Nephron (organoid): ENCODE results near the gene STK40.

Experiments
- H3K27ac Mint-ChIP-seq, 3 experiments: 2 replicates each; pipeline ENCODE4 v1.8.0; 2020; ENCODE audit warnings: mixed read lengths in 3 of 3, mild to moderate bottlenecking in 2 of 3, moderate library complexity in 1 of 3
- H3K27me3 Mint-ChIP-seq: 2 replicates; pipeline ENCODE4 v1.8.0; 2021; ENCODE audit warnings: low read depth, mild to moderate bottlenecking, moderate library complexity, mixed read lengths
- H3K36me3 Mint-ChIP-seq: 2 replicates; pipeline ENCODE4 v1.8.0; 2020; ENCODE audit warnings: low read depth, mixed read lengths
- H3K4me1 Mint-ChIP-seq: 2 replicates; pipeline ENCODE4 v1.8.0; 2020; ENCODE audit warnings: mixed read lengths
- H3K4me3 Mint-ChIP-seq, 3 experiments: 2 replicates each; pipeline ENCODE4 v1.8.0; 2020; ENCODE audit warnings: mild to moderate bottlenecking in 3 of 3, mixed read lengths in 3 of 3, moderate library complexity in 2 of 3
- H3K9me3 Mint-ChIP-seq: 2 replicates; pipeline ENCODE4 v1.8.0; 2020; ENCODE audit warnings: mixed read lengths
- TF ChIP-seq, protein P1 (sequence below), 3 experiments: fragments of 200-600 bp; sonication (generic); IDR thresholded peaks; one replicate each; pipeline ENCODE4 v1.5.0; 2021; ENCODE audit warnings: antibody characterized with exemption in 3 of 3; ENCODE audit not compliant: unreplicated experiment in 3 of 3

Gene STK40

DNA sequence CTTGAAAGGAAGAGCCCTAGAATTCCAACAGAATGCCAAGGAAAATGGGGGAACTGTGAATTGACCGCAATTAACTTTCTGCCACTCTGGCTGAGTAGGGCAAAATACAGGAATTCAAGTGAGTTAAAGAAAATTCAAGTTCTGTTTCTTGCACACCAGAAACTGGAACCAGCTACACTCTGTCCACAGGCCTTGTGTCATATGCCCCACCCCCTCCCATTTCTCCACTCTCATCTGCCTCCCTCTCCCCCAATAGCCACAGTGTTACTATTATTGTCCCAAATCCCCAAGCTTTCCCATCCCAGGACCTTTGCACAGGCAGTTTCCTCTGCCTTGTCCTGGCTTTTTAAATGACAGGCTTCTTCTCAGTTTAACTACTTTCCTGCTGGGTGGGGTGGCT, 4.3 kb upstream of the STK40 start:
- H3K36me3 Mint-ChIP-seq = peaks cover 27% of the 10 kb centered on the region
- H3K27ac Mint-ChIP-seq = peak overlapping the region in 2 of 3 experiments; percentile 5 to 35
- no peaks in the 10 kb centered on the region for H3K27me3 Mint-ChIP-seq
- TF ChIP-seq, protein P1, sequence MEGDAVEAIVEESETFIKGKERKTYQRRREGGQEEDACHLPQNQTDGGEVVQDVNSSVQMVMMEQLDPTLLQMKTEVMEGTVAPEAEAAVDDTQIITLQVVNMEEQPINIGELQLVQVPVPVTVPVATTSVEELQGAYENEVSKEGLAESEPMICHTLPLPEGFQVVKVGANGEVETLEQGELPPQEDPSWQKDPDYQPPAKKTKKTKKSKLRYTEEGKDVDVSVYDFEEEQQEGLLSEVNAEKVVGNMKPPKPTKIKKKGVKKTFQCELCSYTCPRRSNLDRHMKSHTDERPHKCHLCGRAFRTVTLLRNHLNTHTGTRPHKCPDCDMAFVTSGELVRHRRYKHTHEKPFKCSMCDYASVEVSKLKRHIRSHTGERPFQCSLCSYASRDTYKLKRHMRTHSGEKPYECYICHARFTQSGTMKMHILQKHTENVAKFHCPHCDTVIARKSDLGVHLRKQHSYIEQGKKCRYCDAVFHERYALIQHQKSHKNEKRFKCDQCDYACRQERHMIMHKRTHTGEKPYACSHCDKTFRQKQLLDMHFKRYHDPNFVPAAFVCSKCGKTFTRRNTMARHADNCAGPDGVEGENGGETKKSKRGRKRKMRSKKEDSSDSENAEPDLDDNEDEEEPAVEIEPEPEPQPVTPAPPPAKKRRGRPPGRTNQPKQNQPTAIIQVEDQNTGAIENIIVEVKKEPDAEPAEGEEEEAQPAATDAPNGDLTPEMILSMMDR (IDR thresholded peaks at IDR 0.05; ENCODE audit: unreplicated experiment in 3 of 3) = no peak
- H3K4me1 Mint-ChIP-seq = peaks cover 36% of the 10 kb centered on the region
- H3K4me3 Mint-ChIP-seq = no peak overlapping the region
- H3K9me3 Mint-ChIP-seq = no peaks in the 10 kb centered on the region

DNA sequence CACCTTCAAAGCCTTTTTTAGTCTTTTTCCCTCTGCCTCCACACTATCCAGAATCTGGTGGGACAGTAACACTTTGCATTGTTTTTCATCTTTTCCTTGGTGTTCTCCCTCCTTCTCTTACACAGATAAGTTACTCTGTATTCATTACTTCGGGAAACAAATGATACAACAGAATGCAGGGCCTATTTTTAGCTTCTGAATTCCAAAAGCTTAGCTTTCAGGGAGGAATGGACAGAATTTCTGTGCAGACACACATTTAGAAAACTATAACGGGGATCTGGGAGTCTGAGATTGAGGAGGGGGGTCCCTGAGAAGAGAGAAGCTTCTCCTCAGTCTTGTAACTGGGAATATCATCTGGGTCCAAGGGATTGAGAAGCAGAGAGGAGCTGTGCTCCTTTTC, 3.5 kb upstream of the STK40 start:
- Mint-ChIP-seq H3K4me3 (peak overlapping the region in 2 of 3 experiments; percentile 6 to 20), H3K27ac (peak overlapping the region in 2 of 3 experiments; percentile 35 to 55), H3K4me1 (peaks cover 43% of the 10 kb centered on the region), H3K36me3 (peaks cover 27% of the 10 kb centered on the region), H3K9me3 (no peaks in the 10 kb centered on the region), H3K27me3 (no peaks in the 10 kb centered on the region)
- TF ChIP-seq, protein P1 (IDR thresholded peaks at IDR 0.05; ENCODE audit: unreplicated experiment in 3 of 3) = no peak

DNA sequence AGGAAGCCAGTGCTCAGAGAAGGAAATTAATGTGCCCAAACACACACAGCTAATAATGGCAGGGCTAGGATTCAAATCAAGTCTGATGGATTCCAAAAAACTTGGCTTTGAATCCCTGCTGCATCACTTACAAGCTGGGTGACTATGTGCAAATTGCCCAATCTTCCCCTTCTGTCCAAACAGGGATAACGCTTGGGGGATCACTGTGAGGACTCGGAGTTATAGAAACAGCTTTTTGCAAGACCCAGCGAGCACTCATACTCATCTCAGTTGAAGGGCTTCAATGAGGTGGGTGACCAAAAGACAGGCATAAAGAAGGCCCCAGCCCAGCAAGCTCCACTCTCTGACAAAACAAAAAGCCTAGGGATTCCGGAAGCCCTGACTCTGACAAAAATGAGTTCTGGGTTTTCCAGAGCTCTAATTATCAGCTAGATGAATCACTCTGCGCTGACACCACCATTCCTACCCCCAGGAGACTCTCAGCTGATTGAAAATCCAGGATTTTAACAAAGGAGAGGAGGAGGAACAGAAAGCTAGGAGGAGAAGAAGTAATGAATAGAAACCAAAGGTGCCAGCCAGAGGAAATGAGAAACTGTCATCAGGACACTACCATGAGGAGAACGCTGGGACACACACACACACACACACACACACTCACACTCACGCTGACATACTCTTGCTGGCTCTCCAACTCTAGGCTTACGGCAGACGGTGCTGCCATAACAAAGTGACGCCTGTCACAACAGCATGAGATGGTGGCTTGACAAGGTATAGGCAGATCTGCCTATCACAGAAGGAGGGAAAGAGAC, 1.6 kb upstream of the STK40 start:
- H3K9me3 Mint-ChIP-seq = no peaks in the 10 kb centered on the region
- TF ChIP-seq, protein P1 (IDR thresholded peaks at IDR 0.05; ENCODE audit: unreplicated experiment in 3 of 3) = no peak
- H3K4me1 Mint-ChIP-seq = peaks cover 56% of the 10 kb centered on the region
- H3K4me3 Mint-ChIP-seq = peak overlapping the region; percentile 28 to 95 (median 89)
- peak overlapping the region; percentile 95 to 98 (median 98) for H3K27ac Mint-ChIP-seq
- peaks cover 20% of the 10 kb centered on the region for H3K36me3 Mint-ChIP-seq
- H3K27me3 Mint-ChIP-seq = no peaks in the 10 kb centered on the region

DNA sequence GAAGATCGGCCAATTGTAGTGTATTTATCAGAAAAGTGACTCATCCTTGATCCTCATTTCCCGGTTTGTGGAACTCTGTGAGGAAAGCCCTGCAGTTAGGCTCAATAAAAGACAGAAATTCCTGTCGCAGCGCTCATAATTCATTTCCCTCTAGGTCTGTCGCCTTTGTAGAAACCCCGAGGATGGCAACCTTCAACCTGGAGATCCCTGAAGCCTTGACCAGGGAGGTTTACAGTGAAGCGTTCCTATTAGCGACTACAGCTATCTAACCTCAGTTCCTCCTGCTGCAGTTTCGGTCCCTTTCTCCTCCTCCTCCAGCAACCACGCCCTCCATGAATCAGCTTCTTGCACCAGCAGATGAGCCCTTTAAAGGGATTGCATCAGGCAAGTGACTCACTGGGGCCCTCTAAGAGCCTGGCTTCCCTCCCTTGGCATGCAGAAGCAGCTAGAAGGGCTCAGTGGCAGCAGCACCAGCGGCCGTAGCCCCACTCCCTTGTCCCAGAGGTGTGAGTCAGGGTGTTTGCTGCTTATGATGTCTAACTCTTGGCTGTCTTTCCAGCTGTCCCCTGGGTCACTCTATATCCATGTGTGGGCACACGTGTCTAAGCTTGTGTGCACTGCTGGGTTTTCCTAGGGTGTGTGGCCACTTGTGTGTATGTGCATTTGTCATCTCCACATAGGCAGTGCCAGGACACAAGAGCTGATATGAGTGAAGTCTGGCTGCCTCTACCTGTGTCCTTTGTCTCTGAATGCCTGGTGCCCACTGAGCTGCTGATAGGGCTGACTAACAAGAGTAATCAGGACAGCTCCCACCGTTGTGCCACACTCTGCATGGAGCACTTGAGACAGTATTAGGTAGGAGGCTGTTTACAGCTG, 779 bp upstream of the STK40 start:
- TF ChIP-seq, protein P1 (IDR thresholded peaks at IDR 0.05; ENCODE audit: unreplicated experiment in 3 of 3) = no peak

DNA sequence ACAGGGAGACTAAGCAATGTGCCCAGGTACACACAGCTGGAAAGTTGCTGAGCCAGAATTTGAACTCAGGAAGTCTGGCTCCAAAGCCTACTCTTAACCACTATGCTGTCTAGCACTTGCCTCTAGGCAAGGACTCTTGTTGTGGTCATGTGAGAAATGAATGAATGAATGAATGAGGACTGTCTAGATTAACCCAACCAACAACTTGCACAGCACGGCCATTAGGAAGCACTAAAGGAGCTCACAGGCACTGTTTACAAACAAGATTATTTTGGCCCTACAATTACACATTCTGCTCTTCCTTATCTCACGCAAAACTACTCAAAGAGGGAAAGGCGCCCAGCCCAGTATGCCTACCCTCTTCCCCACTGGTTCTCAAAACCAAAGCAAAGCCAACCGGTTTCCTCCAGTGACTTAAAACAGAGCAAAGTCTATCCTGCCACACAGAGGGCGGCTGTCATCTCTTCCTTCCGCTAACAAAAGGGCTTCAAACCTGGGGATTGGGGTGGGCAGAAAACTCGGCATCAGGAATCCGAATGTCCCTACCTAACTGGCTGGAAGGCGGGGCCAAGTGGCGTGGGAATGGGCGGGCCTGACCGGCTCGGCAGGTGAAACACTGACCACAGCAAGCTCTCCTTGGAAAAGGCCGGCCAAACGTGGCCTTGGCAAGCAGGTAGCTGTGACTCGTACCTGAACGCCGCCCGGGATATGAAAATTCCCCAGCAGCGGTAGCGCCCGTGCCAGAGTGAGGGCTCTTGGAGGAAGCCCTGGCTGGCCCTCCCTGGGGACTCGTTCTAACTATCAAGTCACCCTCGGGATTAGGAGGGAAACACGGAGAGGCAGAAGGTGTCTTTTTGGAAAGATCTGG, 948 bp downstream of the STK40 start:
- no peaks in the 10 kb centered on the region for H3K9me3 Mint-ChIP-seq
- H3K27me3 Mint-ChIP-seq = no peaks in the 10 kb centered on the region
- peaks cover 65% of the 10 kb centered on the region for H3K4me1 Mint-ChIP-seq
- peak overlapping the region; percentile 62 to 85 (median 67) for H3K27ac Mint-ChIP-seq
- peaks cover 6% of the 10 kb centered on the region for H3K36me3 Mint-ChIP-seq
- TF ChIP-seq, protein P1 (IDR thresholded peaks at IDR 0.05; ENCODE audit: unreplicated experiment in 3 of 3) = no peak
- peak overlapping the region; percentile 90 to 95 (median 95) for H3K4me3 Mint-ChIP-seq

More for the DNA sequence above, 779 bp upstream of the STK40 start:
- H3K4me3 Mint-ChIP-seq = peak overlapping the region; percentile 86 to 95 (median 89)
- H3K27ac Mint-ChIP-seq = peak overlapping the region; percentile 95 to 98 (median 98)
- peaks cover 13% of the 10 kb centered on the region for H3K36me3 Mint-ChIP-seq
- H3K27me3 Mint-ChIP-seq = no peaks in the 10 kb centered on the region
- no peaks in the 10 kb centered on the region for H3K9me3 Mint-ChIP-seq
- peaks cover 56% of the 10 kb centered on the region for H3K4me1 Mint-ChIP-seq
